Liver (tissue), 9 donors: ENCODE measurements around the gene ANKRD44. TPM values are rescaled to one million over a fixed set of nuclear protein-coding genes. Genes with fewer than 3 reads are reported as not detected.

Experiments used
- DNase-seq: peaks from one replicate; pipeline ENCODE4 v3.0.0-alpha.2; 2017; ENCODE audit warnings: low spot score
- H3K27ac ChIP-seq, 2 donors: one replicate each; pipeline ENCODE4 v1.7.0; 2013; ENCODE audit warnings: inconsistent platforms in 2 of 2, low read length in 2 of 2, control low read depth in 1 of 2, low read depth in 1 of 2, mild to moderate bottlenecking in 1 of 2
- H3K27me3 ChIP-seq, 4 donors: one replicate each; pipeline versions ENCODE4 v1.6.1 to v1.7.0; 2013; ENCODE audit warnings: low read length in 3 of 4, inconsistent platforms in 1 of 4, mild to moderate bottlenecking in 1 of 4, moderate library complexity in 1 of 4; ENCODE audit not compliant: control insufficient read depth in 4 of 4, insufficient read depth in 4 of 4
- H3K36me3 ChIP-seq, 4 donors: one replicate each; pipeline versions ENCODE4 v1.6.1 to v1.7.0; 2013; ENCODE audit warnings: low read length in 3 of 4, mild to moderate bottlenecking in 3 of 4, low read depth in 1 of 4, moderate library complexity in 1 of 4; ENCODE audit not compliant: control insufficient read depth in 4 of 4, insufficient read depth in 3 of 4
- H3K4me1 ChIP-seq, 4 donors: one replicate each; pipeline versions ENCODE4 v1.6.1 to v1.7.0; 2013; ENCODE audit warnings: low read length in 3 of 4, mild to moderate bottlenecking in 3 of 4, moderate library complexity in 1 of 4; ENCODE audit not compliant: control insufficient read depth in 4 of 4, insufficient read depth in 4 of 4
- H3K4me3 ChIP-seq, 3 donors: one replicate each; pipeline versions ENCODE4 v1.6.1 to v1.7.0; 2013; ENCODE audit warnings: low read length in 3 of 3, control low read depth in 1 of 3, low read depth in 1 of 3, mild to moderate bottlenecking in 1 of 3
- H3K9ac ChIP-seq, 2 donors: one replicate each; pipeline ENCODE4 v1.7.0; 2013; ENCODE audit warnings: low read length in 2 of 2, mild to moderate bottlenecking in 2 of 2, moderate library complexity in 2 of 2, control low read depth in 1 of 2, low read depth in 1 of 2
- H3K9me3 ChIP-seq, 4 donors: one replicate each; pipeline versions ENCODE4 v1.6.1 to v1.7.0; 2013; ENCODE audit warnings: low read length in 3 of 4; ENCODE audit not compliant: control insufficient read depth in 4 of 4
- ATF3 ChIP-seq: IDR thresholded peaks from 2 replicates; pipeline ENCODE4 v1.6.1; 2016; ENCODE audit warnings: antibody characterized with exemption
- CTCF ChIP-seq: fragments of 150-350 bp; IDR thresholded peaks from 2 replicates; pipeline ENCODE4 v1.5.1; 2017; ENCODE audit warnings: improper control_type of control experiment, low read depth, low read length; ENCODE audit not compliant: missing input control
- EGR1 ChIP-seq, 2 donors: IDR thresholded peaks; 2 replicates each; pipeline ENCODE4 v1.6.1; 2016 to 2018; ENCODE audit warnings: antibody characterized with exemption in 2 of 2, low read depth in 2 of 2
- FOXA2 ChIP-seq: IDR thresholded peaks from 2 replicates; pipeline ENCODE4 v1.6.1; 2016; ENCODE audit warnings: antibody characterized with exemption
- GABPA ChIP-seq, 2 donors: IDR thresholded peaks in 1 of 2; conservative IDR thresholded peaks in 1 of 2; 2 replicates each; pipeline ENCODE4 v1.6.1; 2016; ENCODE audit warnings: antibody characterized with exemption in 2 of 2, mild to moderate bottlenecking in 1 of 2, moderate library complexity in 1 of 2
- HNF4A ChIP-seq, 2 donors: conservative IDR thresholded peaks; 2 replicates each; pipeline ENCODE4 v1.6.1; 2016; ENCODE audit warnings: antibody characterized with exemption in 2 of 2, mild to moderate bottlenecking in 2 of 2
- HNF4G ChIP-seq: IDR thresholded peaks from 2 replicates; pipeline ENCODE4 v1.6.1; 2016; ENCODE audit warnings: antibody characterized with exemption
- JUND ChIP-seq, 2 donors: IDR thresholded peaks; 2 replicates each; pipeline ENCODE4 v1.6.1; 2016; ENCODE audit warnings: antibody characterized with exemption in 2 of 2
- NR2F2 ChIP-seq: IDR thresholded peaks from 2 replicates; pipeline ENCODE4 v1.6.1; 2016; ENCODE audit warnings: antibody characterized with exemption
- RAD21 ChIP-seq, 2 donors: IDR thresholded peaks; 2 replicates each; pipeline ENCODE4 v1.6.1; 2016; ENCODE audit warnings: antibody characterized with exemption in 2 of 2, mild to moderate bottlenecking in 2 of 2
- REST ChIP-seq: IDR thresholded peaks from 2 replicates; pipeline ENCODE4 v1.6.1; 2016; ENCODE audit warnings: antibody characterized with exemption, mild to moderate bottlenecking
- SP1 ChIP-seq: IDR thresholded peaks from 2 replicates; pipeline ENCODE4 v1.6.1; 2018; ENCODE audit warnings: antibody characterized with exemption, mild to moderate bottlenecking
- TAF1 ChIP-seq: conservative IDR thresholded peaks from 2 replicates; pipeline ENCODE4 v1.6.1; 2016; ENCODE audit warnings: antibody characterized with exemption, mild to moderate bottlenecking
- YY1 ChIP-seq: IDR thresholded peaks from 2 replicates; pipeline ENCODE4 v1.6.1; 2016; ENCODE audit warnings: antibody characterized with exemption, mild to moderate bottlenecking
- ZBTB33 ChIP-seq: IDR thresholded peaks from 2 replicates; pipeline ENCODE4 v1.6.1; 2016; ENCODE audit warnings: antibody characterized with exemption
- WGBS: extraction: QIAGEN DNeasy Blood & Tissue Kit; methylation state at CpG from one replicate; pipeline ENCODE4 v1.1.7; 2013; 5-methylcytosine and 5-hydroxymethylcytosine counted together
- polyA plus RNA-seq, 2 donors: library from polyadenylated mRNA; stranded (reverse) in 1 of 2; unstranded in 1 of 2; fragments of 200-250 nt in 1 of 2; fragments of >200 nt in 1 of 2; fragmentation: Nextera tagmentation in 1 of 2; extraction: Ambion mirVana in 1 of 2; gene quantifications; one replicate each; pipeline versions ENCODE4 v1.2.1 to v1.2.3, GENCODE V29; 2013 to 2015
- total RNA-seq, 2 donors: library from RNA; depleted of rRNA; stranded (reverse); fragments of >200 nt; gene quantifications; one replicate each; pipeline ENCODE4 v1.2.3, GENCODE V29; 2014
- TF ChIP-seq, protein P1 (sequence below): IDR thresholded peaks from 2 replicates; pipeline ENCODE4 v1.6.1; 2016; ENCODE audit warnings: antibody characterized with exemption
- donor health status: healthy.
- donor health status: healthy.
- donor health status: healthy.
- donor health status: healthy.
- donor health status: healthy.

The ANKRD44 gene
- total and polyA plus RNA-seq, 4 donors: 3.8 to 18.2 (median 6.8) TPM

GRCh38 chr2:197359859-197360258 lies 49.3 kb upstream of the ANKRD44 start:
- H3K9me3 ChIP-seq: no peaks in the 10 kb centered on the region
- DNase-seq: no peak
- H3K4me1 ChIP-seq: no peaks in the 10 kb centered on the region
- H3K27ac ChIP-seq: no peak overlapping the region
- H3K9ac ChIP-seq: no peak overlapping the region
- no peak overlapping the region for H3K4me3 ChIP-seq
- WGBS: 100% methylated on average over 1 of the region's 1 CpG
- H3K27me3 ChIP-seq: no peaks in the 10 kb centered on the region
- TF ChIP-seq, protein P1, sequence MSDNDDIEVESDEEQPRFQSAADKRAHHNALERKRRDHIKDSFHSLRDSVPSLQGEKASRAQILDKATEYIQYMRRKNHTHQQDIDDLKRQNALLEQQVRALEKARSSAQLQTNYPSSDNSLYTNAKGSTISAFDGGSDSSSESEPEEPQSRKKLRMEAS: no peak
- TF ChIP-seq SP1 (no peak), RAD21 (IDR thresholded peaks at IDR 0.05) (no peak), ATF3 (no peak), GABPA (IDR thresholded peaks at IDR 0.05 in 1 of 2, conservative IDR thresholded peaks at IDR 0.05 in 1 of 2) (no peak), REST (no peak), ZBTB33 (no peak), NR2F2 (no peak), FOXA2 (no peak), JUND (IDR thresholded peaks at IDR 0.05) (no peak)
- H3K36me3 ChIP-seq: no peaks in the 10 kb centered on the region

DNA sequence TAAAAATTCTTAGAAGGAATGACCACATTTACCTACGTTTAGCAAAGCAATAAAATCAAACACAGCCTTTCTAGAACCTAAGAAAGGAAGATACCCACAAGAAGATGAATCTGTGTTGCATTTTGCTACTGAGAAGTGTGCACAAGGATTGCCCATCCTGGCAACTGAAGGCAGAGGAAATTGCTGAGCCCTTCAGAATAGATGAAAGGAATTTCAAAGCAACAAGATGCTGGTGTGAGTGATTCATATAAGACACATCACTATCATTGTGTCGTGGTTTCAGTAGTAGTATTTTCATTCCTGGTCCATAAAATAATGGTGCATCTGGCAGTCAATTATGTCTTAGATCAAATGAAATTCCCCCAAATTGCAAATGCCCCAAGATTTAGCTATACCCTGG lies 48.4 kb upstream of the ANKRD44 start:
- Histone ChIP-seq H3K9ac (no peak overlapping the region), H3K4me1 (no peaks in the 10 kb centered on the region), H3K27ac (no peak overlapping the region), H3K27me3 (no peaks in the 10 kb centered on the region), H3K9me3 (no peaks in the 10 kb centered on the region), H3K4me3 (no peak overlapping the region), H3K36me3 (no peaks in the 10 kb centered on the region)
- TF ChIP-seq CTCF: no peak
- no peak for TF ChIP-seq ATF3
- no peak for TF ChIP-seq ZBTB33
- TF ChIP-seq RAD21 (IDR thresholded peaks at IDR 0.05): no peak
- TF ChIP-seq FOXA2: no peak
- no peak for TF ChIP-seq TAF1
- TF ChIP-seq NR2F2: no peak
- TF ChIP-seq GABPA (IDR thresholded peaks at IDR 0.05 in 1 of 2, conservative IDR thresholded peaks at IDR 0.05 in 1 of 2): no peak
- no peak for TF ChIP-seq YY1
- no peak for TF ChIP-seq JUND (IDR thresholded peaks at IDR 0.05)
- no peak for TF ChIP-seq SP1
- TF ChIP-seq HNF4G: no peak
- no peak for TF ChIP-seq EGR1 (IDR thresholded peaks at IDR 0.05; ENCODE audit: low read depth in 2 of 2)
- no peak for TF ChIP-seq HNF4A (conservative IDR thresholded peaks at IDR 0.05)
- TF ChIP-seq, protein P1: no peak
- no peak for DNase-seq
- WGBS: 64% methylated on average over 2 of the region's 2 CpGs
